Calu3 (cell line): ENCODE data around the gene RBBP5. TPM values are rescaled to one million over a fixed set of nuclear protein-coding genes. Genes with fewer than 3 reads are reported as not detected.

ENCODE experiments used
- BruUV-seq: library from RNA; stranded (reverse); fragments of 400-500 nt; replicated peaks from 2 replicates; lab custom pipeline; 2021; lab: Mats Ljungman, UMichigan
- CTCF ChIA-PET: fragments of 300-600 bp; sonication (Branson Sonifier 250); formaldehyde crosslinking; loops from one replicate; lab custom pipeline; 2022; ENCODE audit warnings: antibody characterized with exemption; lab: Charles Lee
- DNase-seq: peaks from one replicate; pipeline ENCODE4 v3.0.0; 2022
- H3K27ac Mint-ChIP-seq: one replicate; pipeline ENCODE4 v1.8.0; 2022; ENCODE audit warnings: mixed read lengths; ENCODE audit not compliant: unreplicated experiment
- H3K27me3 Mint-ChIP-seq: one replicate; pipeline ENCODE4 v1.8.0; 2022; ENCODE audit warnings: mixed read lengths; ENCODE audit not compliant: unreplicated experiment
- H3K36me3 Mint-ChIP-seq: one replicate; pipeline ENCODE4 v1.8.0; 2022; ENCODE audit warnings: mild to moderate bottlenecking, moderate library complexity, mixed read lengths; ENCODE audit not compliant: insufficient read depth, unreplicated experiment
- H3K4me1 Mint-ChIP-seq: one replicate; pipeline ENCODE4 v1.8.0; 2022; ENCODE audit warnings: mild to moderate bottlenecking, low read depth, mixed read lengths; ENCODE audit not compliant: unreplicated experiment
- H3K4me3 Mint-ChIP-seq: one replicate; pipeline ENCODE4 v1.8.0; 2022; ENCODE audit warnings: mild to moderate bottlenecking, low read depth, moderate library complexity, mixed read lengths; ENCODE audit not compliant: unreplicated experiment
- H3K9me3 Mint-ChIP-seq: one replicate; pipeline ENCODE4 v1.8.0; 2022; ENCODE audit warnings: low read depth, mixed read lengths; ENCODE audit not compliant: unreplicated experiment
- CTCF ChIP-seq: fragments of 200-600 bp; IDR thresholded peaks from one replicate; pipeline ENCODE4 v1.8.0; 2022; ENCODE audit warnings: antibody characterized with exemption; ENCODE audit not compliant: unreplicated experiment
- intact Hi-C: fragments of 100-400 bp; cut with micrococcal nuclease; formaldehyde crosslinking; loops from one replicate; pipeline ENCODE4 v1.10.0; 2022; ENCODE audit not compliant: unreplicated experiment
- total RNA-seq: library from RNA; stranded (reverse); gene quantifications from 2 replicates; pipeline ENCODE4 v1.2.3, GENCODE V29; 2022

RBBP5 gene
- total RNA-seq, 1 experiment from 2014 or later = 22.0 TPM

- Mint-ChIP-seq H3K27me3 (no peaks in the 10 kb centered on the region), H3K36me3 (no peaks in the 10 kb centered on the region), H3K27ac (no peak overlapping the region), H3K9me3 (no peaks in the 10 kb centered on the region), H3K4me1 (no peaks in the 10 kb centered on the region), H3K4me3 (no peak overlapping the region)
- CTCF ChIA-PET = no interaction called here
- TF ChIP-seq CTCF = no peak
- no peak for DNase-seq
- intact Hi-C loops = no loop called here
- BruUV-seq = no TSS peak
These were observed 7.8 kb upstream of the RBBP5 start for GRCh38 chr1:205129447-205130029.

GRCh38 chr1:205128050-205128449 lies 6.3 kb upstream of the RBBP5 start:
- intact Hi-C loops = no loop called here
- Mint-ChIP-seq H3K9me3 (no peaks in the 10 kb centered on the region), H3K4me1 (no peaks in the 10 kb centered on the region), H3K36me3 (no peaks in the 10 kb centered on the region), H3K4me3 (no peak overlapping the region), H3K27ac (no peak overlapping the region), H3K27me3 (no peaks in the 10 kb centered on the region)
- BruUV-seq = no TSS peak
- no peak for DNase-seq
- CTCF ChIA-PET = no interaction called here
- TF ChIP-seq CTCF = no peak

DNA sequence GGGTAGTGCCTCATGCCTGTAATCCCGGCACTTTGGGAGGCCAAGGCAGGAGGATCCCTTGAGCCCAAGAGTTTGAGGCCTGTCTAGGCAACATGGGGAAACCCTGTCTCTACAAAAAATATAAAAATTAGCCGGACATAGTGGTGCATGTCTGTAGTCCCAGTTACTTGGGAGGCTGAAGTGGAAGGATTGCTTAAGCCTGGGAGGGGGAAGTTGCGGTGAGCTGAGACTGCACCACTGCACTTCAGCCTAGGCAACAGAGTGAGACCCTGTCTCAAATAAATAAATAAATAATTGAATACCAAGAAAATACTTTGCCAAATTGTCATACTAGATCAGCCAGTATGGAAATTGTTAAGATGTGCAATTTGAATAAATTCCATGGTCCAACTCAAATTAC lies 5.9 kb upstream of the RBBP5 start:
- no peak overlapping the region for H3K4me3 Mint-ChIP-seq
- no peak overlapping the region for H3K27ac Mint-ChIP-seq
- no TSS peak for BruUV-seq
- DNase-seq = no peak
- TF ChIP-seq CTCF = no peak
- no peaks in the 10 kb centered on the region for H3K9me3 Mint-ChIP-seq
- peaks cover under 1% of the 10 kb centered on the region for H3K36me3 Mint-ChIP-seq
- H3K4me1 Mint-ChIP-seq = no peaks in the 10 kb centered on the region
- H3K27me3 Mint-ChIP-seq = no peaks in the 10 kb centered on the region
- CTCF ChIA-PET = no interaction called here
- intact Hi-C loops = no loop called here

- intact Hi-C loops = loop anchor here (5.0 kb wide), 1 partner anchor 133 kb away; no protein-coding TSS in a partner anchor
- Mint-ChIP-seq H3K4me3 (no peak overlapping the region), H3K27ac (no peak overlapping the region), H3K27me3 (no peaks in the 10 kb centered on the region), H3K4me1 (peaks cover 20% of the 10 kb centered on the region), H3K36me3 (peaks cover 28% of the 10 kb centered on the region), H3K9me3 (no peaks in the 10 kb centered on the region)
- no TSS peak for BruUV-seq
- TF ChIP-seq CTCF = no peak
- no peak for DNase-seq
- CTCF ChIA-PET = no interaction called here
These were observed 2.9 kb upstream of the RBBP5 start for GRCh38 chr1:205124726-205125125.
